ENCODE data around the gene HOXA11.

The HOXA11 gene

GRCh38 chr7:27146491-27147198 lies 38.4 kb downstream of the HOXA11 start:
- DNase-seq (ENCODE audit: low read depth), result no peak

- DNase-seq (ENCODE audit: low read depth), result no peak
Measured at GRCh38 chr7:27145914-27146412, 39.1 kb downstream of the HOXA11 start.

- DNase-seq (ENCODE audit: low read depth), result no peak
Measured at GRCh38 chr7:27145165-27145913, 39.7 kb downstream of the HOXA11 start.

- DNase-seq (ENCODE audit: low read depth), result no peak
Measured at GRCh38 chr7:27144781-27145164, 40.3 kb downstream of the HOXA11 start.

GRCh38 chr7:27143950-27144780 lies 40.9 kb downstream of the HOXA11 start:
- DNase-seq (ENCODE audit: low read depth), result no peak

GRCh38 chr7:27143023-27143949 lies 41.7 kb downstream of the HOXA11 start, which contains the start of gene HOXA5:
HOXA5 (minus strand) TSS chr7:27143681; CDS start chr7:27143607, 74 bp downstream.
- DNase-seq (ENCODE audit: low read depth), result no peak

- DNase-seq (ENCODE audit: low read depth), result no peak
Measured at GRCh38 chr7:27142580-27143022, 42.4 kb downstream of the HOXA11 start.

- no peak for DNase-seq (ENCODE audit: low read depth)
Measured at GRCh38 chr7:27141923-27142579, 43.0 kb downstream of the HOXA11 start.

- DNase-seq (ENCODE audit: low read depth), result no peak
Measured at GRCh38 chr7:27141137-27141922, 43.7 kb downstream of the HOXA11 start.

- no peak for DNase-seq (ENCODE audit: low read depth)
Measured at GRCh38 chr7:27140126-27140857, 44.7 kb downstream of the HOXA11 start.

GRCh38 chr7:27139334-27140125 lies 45.5 kb downstream of the HOXA11 start:
- no peak for DNase-seq (ENCODE audit: low read depth)

- no peak for DNase-seq (ENCODE audit: low read depth)
Measured at GRCh38 chr7:27138985-27139333, 46.1 kb downstream of the HOXA11 start.

- DNase-seq (ENCODE audit: low read depth), result no peak
Measured at GRCh38 chr7:27138472-27138871, 46.6 kb downstream of the HOXA11 start.

GRCh38 chr7:27137640-27138315 lies 47.3 kb downstream of the HOXA11 start:
- no peak for DNase-seq (ENCODE audit: low read depth)

- DNase-seq (ENCODE audit: low read depth), result no peak
Measured at GRCh38 chr7:27134392-27134791, 50.6 kb downstream of the HOXA11 start.

- no peak for DNase-seq (ENCODE audit: low read depth)
Measured at GRCh38 chr7:27133409-27134231, 51.4 kb downstream of the HOXA11 start.

- DNase-seq (ENCODE audit: low read depth), result no peak
Measured at GRCh38 chr7:27132978-27133377, 52.1 kb downstream of the HOXA11 start.
